Subcutaneous adipose tissue (tissue), 4 donors: ENCODE results near the gene LRRC3. TPM values are rescaled to one million over a fixed set of nuclear protein-coding genes. Genes with fewer than 3 reads are reported as not detected.

Experiments used
- total RNA-seq, 4 donors: library from RNA; depleted of rRNA; stranded (reverse); fragments of >200 nt; gene quantifications; one replicate each; pipeline ENCODE4 v1.1.0, GENCODE V29; 2016
- TF ChIP-seq, protein P1 (sequence below): fragments of 450-650 bp; IDR thresholded peaks from one replicate; pipeline ENCODE4 v1.5.1; 2016; ENCODE audit warnings: low read depth, mild to moderate bottlenecking, control low read depth, antibody characterized with exemption, moderate library complexity

The LRRC3 gene
- total RNA-seq, 4 donors from 2014 or later = 0.98 to 4.2 (median 3.0) TPM

DNA sequence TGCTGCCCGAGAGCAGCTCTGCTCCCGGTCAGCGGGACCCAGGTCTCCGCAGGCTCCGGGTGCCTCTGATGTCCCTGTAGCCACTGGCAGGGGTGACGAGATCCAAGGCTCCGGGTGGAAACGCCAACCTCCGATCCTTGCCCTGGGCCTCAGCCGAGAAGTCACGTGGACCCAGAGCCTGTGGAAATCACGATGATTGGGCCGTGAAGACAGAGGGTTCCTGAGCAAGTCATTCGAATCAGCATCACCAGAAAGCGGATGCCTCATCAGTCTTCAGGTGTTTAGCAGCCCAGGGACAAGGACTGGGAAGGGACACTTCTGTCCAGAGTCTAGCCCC lies 12.5 kb downstream of the LRRC3 start:
- TF ChIP-seq, protein P1, sequence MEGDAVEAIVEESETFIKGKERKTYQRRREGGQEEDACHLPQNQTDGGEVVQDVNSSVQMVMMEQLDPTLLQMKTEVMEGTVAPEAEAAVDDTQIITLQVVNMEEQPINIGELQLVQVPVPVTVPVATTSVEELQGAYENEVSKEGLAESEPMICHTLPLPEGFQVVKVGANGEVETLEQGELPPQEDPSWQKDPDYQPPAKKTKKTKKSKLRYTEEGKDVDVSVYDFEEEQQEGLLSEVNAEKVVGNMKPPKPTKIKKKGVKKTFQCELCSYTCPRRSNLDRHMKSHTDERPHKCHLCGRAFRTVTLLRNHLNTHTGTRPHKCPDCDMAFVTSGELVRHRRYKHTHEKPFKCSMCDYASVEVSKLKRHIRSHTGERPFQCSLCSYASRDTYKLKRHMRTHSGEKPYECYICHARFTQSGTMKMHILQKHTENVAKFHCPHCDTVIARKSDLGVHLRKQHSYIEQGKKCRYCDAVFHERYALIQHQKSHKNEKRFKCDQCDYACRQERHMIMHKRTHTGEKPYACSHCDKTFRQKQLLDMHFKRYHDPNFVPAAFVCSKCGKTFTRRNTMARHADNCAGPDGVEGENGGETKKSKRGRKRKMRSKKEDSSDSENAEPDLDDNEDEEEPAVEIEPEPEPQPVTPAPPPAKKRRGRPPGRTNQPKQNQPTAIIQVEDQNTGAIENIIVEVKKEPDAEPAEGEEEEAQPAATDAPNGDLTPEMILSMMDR = no peak

DNA sequence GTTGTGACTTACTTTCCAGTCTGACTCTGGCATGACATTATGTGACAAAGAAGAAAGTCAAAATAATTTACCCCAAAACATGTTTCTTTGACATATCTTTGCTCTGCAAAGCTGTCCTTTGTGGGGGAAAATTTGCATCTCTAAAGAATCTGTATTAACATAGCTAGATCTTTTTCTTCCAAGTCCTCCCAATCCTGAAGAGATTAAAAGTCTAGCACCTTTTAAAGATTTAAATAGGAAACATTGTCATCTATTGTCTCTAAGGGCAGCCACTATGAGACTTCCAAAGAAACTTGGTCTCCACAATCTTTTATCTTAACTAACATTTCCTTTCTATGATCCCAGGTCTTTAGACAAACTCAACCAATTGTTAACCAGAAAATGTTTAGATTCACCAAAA lies 16.0 kb downstream of the LRRC3 start:
- TF ChIP-seq, protein P1 = no peak

DNA sequence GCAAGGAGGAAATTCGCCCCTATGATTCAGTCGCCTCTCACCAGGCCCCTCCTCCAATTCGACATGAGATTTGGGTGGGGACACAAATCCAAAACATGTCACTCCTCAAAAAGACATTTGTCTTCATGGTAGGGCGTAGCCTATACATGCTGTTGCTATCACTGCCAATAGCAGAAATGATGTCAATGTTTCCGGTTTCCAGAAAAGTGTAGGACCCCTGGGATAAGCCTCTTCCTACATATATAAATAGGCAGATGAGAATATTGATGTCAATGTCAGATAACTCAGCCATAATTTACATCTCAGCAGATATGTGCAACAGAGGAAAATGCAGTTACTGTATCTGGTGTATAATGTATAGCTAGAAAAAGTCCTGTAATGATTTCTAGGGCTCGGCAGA lies 16.7 kb downstream of the LRRC3 start:
- TF ChIP-seq, protein P1 = no peak

DNA sequence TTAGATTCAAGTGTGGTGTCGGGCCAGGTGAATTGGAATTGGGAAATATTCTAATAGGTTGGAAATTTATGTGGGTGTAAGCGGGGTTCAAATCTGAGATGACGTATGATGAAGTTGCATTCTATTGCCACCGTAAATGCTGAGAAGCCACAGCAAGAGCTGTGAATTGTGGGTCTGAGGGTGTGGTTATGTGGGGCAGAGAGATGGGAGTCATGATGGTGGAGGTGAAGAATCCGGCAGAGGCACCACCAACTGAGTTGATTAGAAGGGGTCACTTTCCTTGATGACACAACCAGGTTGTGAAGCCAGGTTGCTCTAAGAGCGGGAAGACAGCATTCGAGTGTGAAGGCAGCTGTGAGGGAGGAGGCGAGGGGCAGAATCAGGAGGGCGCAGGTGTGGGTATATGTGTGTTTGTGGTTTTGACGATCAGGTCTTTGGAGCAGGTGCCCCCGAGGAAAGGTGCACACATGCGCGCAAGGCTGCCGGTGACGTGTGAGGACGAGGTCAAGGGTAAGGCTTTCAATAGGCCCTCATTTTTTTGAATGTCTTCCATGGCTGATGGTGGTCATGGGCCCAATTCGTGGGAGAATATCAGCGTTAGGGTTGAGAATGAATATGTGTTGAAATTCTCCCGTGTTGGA lies 18.7 kb downstream of the LRRC3 start:
- TF ChIP-seq, protein P1 = no peak

DNA sequence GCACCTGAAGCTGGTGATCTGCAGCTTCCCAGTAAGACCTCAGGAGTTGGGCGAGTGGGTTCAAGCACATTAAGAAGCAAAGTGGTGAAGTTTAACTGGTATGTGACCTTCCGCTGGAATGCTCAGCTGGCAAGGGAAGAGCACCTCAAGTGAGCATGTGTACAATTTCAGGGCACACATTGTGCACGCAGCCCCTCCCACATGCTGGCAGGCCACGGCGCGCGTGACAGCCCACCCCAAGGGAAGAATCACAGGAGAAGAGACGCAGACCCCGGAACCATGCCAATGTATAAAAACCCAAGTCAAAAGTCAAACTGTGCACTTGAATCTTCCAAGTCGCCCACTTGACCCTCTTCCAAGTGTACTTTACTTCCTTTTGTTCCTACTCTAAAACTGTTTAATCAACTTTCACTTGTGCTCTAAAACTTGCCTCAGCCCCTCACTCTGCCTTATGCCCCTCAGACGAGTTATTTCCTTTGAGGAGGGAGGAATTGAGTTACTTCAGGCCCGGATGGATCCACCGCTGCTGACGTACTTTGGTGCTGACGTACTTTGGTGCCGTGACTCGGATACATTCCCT lies 20.0 kb downstream of the LRRC3 start:
- TF ChIP-seq, protein P1 = no peak

DNA sequence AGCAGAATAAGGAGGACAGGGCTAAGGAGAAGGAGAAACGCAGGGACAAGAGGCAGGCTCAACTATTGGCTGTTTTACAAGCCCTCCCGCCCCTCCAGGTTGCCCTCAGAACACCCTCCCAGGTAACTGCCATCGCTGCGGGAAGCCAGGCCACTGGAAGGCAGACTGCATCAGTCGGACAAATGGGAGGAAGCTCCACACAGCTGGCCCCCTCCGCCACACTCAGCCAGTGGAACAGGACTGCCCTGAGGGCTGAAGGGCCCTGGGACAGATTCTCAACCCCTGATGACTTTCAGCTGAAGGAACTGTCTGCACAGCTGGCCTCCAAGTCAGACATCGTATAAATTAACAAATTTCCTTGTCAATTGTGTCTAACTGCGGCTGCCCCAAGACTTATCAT lies 21.8 kb downstream of the LRRC3 start:
- TF ChIP-seq, protein P1 = no peak

DNA sequence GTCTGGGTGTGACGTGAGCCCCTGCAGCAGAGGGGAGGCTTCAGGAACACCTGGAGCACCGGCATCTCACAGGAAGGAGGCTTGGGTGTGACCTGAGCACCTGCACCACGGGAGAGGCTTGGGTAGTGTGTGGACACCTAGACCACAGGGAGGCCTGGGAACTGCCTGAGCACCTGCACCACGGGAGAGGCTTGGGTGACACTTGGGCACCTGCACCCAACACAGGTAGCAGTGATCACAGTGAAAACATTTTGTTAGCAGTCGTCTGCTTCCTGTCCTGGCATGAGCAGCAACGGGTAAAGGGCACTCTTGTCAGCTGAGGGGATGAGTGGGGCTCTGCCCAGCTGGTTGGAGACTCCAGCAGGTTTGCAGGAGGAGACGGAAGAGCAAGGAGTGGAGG lies 22.4 kb downstream of the LRRC3 start:
- TF ChIP-seq, protein P1 = no peak
